Neural crest cell (in vitro differentiated cells): ENCODE data around the gene STRN. TPM values are rescaled to one million over a fixed set of nuclear protein-coding genes. Genes with fewer than 3 reads are reported as not detected.
"Not testable (repeated sequence)": the region's sequence is repeated elsewhere in the genome, so short reads cannot be mapped to it uniquely, and the experiment has no call there.

Experiments
- DNase-seq: peaks from one replicate; pipeline ENCODE4 v3.0.0; 2021; ENCODE audit warnings: low read depth, mixed read lengths, low spot score
- H3K27ac Mint-ChIP-seq: one replicate; pipeline ENCODE4 v1.8.0; 2021; ENCODE audit warnings: mild to moderate bottlenecking, mixed read lengths; ENCODE audit not compliant: unreplicated experiment
- H3K27me3 Mint-ChIP-seq: 2 replicates; pipeline ENCODE4 v1.8.0; 2021; ENCODE audit warnings: low read depth, mild to moderate bottlenecking, mixed read lengths
- H3K36me3 Mint-ChIP-seq: 2 replicates; pipeline ENCODE4 v1.8.0; 2021; ENCODE audit warnings: low read depth, mild to moderate bottlenecking, mixed read lengths
- H3K4me1 Mint-ChIP-seq: 2 replicates; pipeline ENCODE4 v1.8.0; 2021; ENCODE audit warnings: mixed read lengths
- H3K4me3 Mint-ChIP-seq: one replicate; pipeline ENCODE4 v1.8.0; 2021; ENCODE audit warnings: mild to moderate bottlenecking, mixed read lengths
- H3K9me3 Mint-ChIP-seq: 2 replicates; pipeline ENCODE4 v1.8.0; 2021; ENCODE audit warnings: mixed read lengths
- CTCF ChIP-seq: fragments of 200-600 bp; sonication (generic); conservative IDR thresholded peaks from 2 replicates; pipeline ENCODE4 v1.5.0; 2021; ENCODE audit warnings: antibody characterized with exemption, mild to moderate bottlenecking
- total RNA-seq: library from RNA; stranded (reverse); gene quantifications from 2 replicates; pipeline ENCODE4 v1.2.1, GENCODE V29; 2021

The STRN gene
- total RNA-seq, 1 donor from 2014 or later = 27.2 TPM

DNA sequence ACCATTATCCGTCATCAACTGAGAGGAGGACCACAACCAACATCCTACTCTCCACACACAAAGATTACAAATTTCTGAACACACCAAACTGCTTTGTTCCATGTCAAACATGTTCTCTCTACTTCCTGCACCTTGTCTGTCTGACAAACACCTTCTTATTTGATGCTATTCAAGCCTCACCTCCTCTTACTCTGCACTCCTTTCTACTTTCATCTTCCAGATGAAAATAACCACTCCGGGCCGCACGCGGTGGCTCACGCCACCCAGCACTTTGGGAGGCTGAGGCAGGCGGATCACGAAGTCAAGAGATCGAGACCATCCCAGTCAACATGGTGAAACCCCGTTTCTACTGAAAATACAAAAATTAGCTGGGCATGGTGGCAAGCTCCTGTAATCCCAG, 43.7 kb downstream of the STRN start:
- not testable (repeated sequence) for H3K27ac Mint-ChIP-seq

GRCh38 chr2:36921984-36922383, 44.4 kb downstream of the STRN start:
- H3K27ac Mint-ChIP-seq = no peak overlapping the region
- H3K27me3 Mint-ChIP-seq = no peaks in the 10 kb centered on the region
- no peak for TF ChIP-seq CTCF
- no peak overlapping the region for H3K4me3 Mint-ChIP-seq
- no peaks in the 10 kb centered on the region for H3K9me3 Mint-ChIP-seq
- peaks cover 5% of the 10 kb centered on the region for H3K36me3 Mint-ChIP-seq
- no peak for DNase-seq
- H3K4me1 Mint-ChIP-seq = no peaks in the 10 kb centered on the region

More for the DNA sequence above, 43.7 kb downstream of the STRN start:
- not testable (repeated sequence) for H3K27me3 Mint-ChIP-seq, H3K36me3 Mint-ChIP-seq, H3K9me3 Mint-ChIP-seq, H3K4me1 Mint-ChIP-seq, H3K4me3 Mint-ChIP-seq, DNase-seq

- H3K27ac Mint-ChIP-seq = no peak overlapping the region
- H3K4me3 Mint-ChIP-seq = no peak overlapping the region
- peaks cover 5% of the 10 kb centered on the region for H3K36me3 Mint-ChIP-seq
- DNase-seq = no peak
- H3K4me1 Mint-ChIP-seq = no peaks in the 10 kb centered on the region
- TF ChIP-seq CTCF = no peak
- no peaks in the 10 kb centered on the region for H3K9me3 Mint-ChIP-seq
- H3K27me3 Mint-ChIP-seq = no peaks in the 10 kb centered on the region
Observed at GRCh38 chr2:36919041-36919837, 47.1 kb downstream of the STRN start.

GRCh38 chr2:36918307-36918706, 48.0 kb downstream of the STRN start:
- H3K4me1 Mint-ChIP-seq = no peaks in the 10 kb centered on the region
- H3K9me3 Mint-ChIP-seq = no peaks in the 10 kb centered on the region
- H3K36me3 Mint-ChIP-seq = peaks cover 2% of the 10 kb centered on the region
- H3K27ac Mint-ChIP-seq = no peak overlapping the region
- TF ChIP-seq CTCF = peak; percentile 56
- H3K27me3 Mint-ChIP-seq = no peaks in the 10 kb centered on the region
- no peak for DNase-seq
- H3K4me3 Mint-ChIP-seq = no peak overlapping the region

DNA sequence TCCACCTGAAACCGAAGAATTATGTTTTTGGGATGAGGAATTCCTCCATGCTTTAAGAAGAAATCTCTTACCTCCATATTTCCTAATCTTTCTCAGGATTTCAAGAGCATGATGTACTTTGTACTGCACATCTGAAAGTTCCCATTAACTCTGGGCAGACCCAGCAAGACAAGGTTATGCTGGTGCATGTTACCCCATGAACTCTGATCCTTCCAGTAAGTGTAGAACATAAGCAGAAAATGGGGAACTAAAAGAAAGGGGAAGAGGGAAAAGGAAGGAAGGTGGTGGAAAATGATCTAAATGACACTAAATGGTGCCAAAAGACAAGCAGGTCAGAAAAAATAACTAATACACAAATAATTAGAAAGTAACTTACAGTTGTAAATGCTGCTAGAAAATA, 50.7 kb downstream of the STRN start:
- Mint-ChIP-seq H3K9me3 (no peaks in the 10 kb centered on the region), H3K27ac (peak overlapping the region; percentile 2), H3K4me3 (no peak overlapping the region), H3K36me3 (no peaks in the 10 kb centered on the region), H3K27me3 (no peaks in the 10 kb centered on the region), H3K4me1 (no peaks in the 10 kb centered on the region)
- TF ChIP-seq CTCF = no peak
- no peak for DNase-seq

DNA sequence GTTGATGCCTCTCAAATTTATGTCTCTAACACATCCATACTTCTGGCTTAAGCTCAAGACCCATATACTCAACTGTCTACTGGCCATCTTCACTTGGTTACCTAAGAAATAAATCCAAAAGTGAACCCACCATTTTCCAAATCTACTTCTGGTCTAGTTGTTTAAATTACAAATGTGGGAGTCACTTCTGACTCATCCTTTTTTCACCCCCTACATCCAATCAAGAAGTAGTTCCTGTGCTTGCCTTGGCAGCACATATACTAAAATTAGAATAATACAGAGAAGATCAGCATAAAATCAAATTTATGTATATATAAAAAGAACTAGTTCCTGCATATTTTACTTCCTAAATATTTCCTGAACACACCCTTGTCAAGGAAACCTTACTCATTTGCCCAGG, 53.6 kb downstream of the STRN start:
- no peaks in the 10 kb centered on the region for H3K9me3 Mint-ChIP-seq
- no peak for DNase-seq
- TF ChIP-seq CTCF = no peak
- no peaks in the 10 kb centered on the region for H3K4me1 Mint-ChIP-seq
- no peak overlapping the region for H3K27ac Mint-ChIP-seq
- H3K36me3 Mint-ChIP-seq = no peaks in the 10 kb centered on the region
- H3K27me3 Mint-ChIP-seq = no peaks in the 10 kb centered on the region
- H3K4me3 Mint-ChIP-seq = no peak overlapping the region
